Measurements from ENCODE around the gene RNLS.
"Not testable (repeated sequence)": the region's sequence is repeated elsewhere in the genome, so short reads cannot be mapped to it uniquely, and the experiment has no call there.

Gene RNLS

GRCh38 chr10:88293651-88294230 lies 289.4 kb downstream of the RNLS start:
- DNase-seq (ENCODE audit: low spot score), result no peak

- no peak for DNase-seq (ENCODE audit: low spot score)
Observed at GRCh38 chr10:88293073-88293472, 290.0 kb downstream of the RNLS start.

GRCh38 chr10:88292185-88292514 lies 291.0 kb downstream of the RNLS start:
- DNase-seq (ENCODE audit: low spot score), result no peak

GRCh38 chr10:88291289-88292184 lies 291.6 kb downstream of the RNLS start:
- DNase-seq (ENCODE audit: low spot score), result no peak

GRCh38 chr10:88289342-88289741 lies 293.8 kb downstream of the RNLS start:
- no peak for DNase-seq (ENCODE audit: low spot score)

GRCh38 chr10:88288320-88289059 lies 294.6 kb downstream of the RNLS start:
- no peak for DNase-seq (ENCODE audit: low spot score)

GRCh38 chr10:88286030-88286429 lies 297.1 kb downstream of the RNLS start:
- DNase-seq (ENCODE audit: low spot score), result no peak

GRCh38 chr10:88281592-88282347 lies 301.3 kb downstream of the RNLS start:
- no peak for DNase-seq (ENCODE audit: low spot score)

- no peak for DNase-seq (ENCODE audit: low spot score)
Observed at GRCh38 chr10:88280518-88280917, 302.6 kb downstream of the RNLS start.

- DNase-seq (ENCODE audit: low spot score), result no peak
Observed at GRCh38 chr10:88278912-88279311, 304.2 kb downstream of the RNLS start.

GRCh38 chr10:88276945-88277344 lies 306.2 kb downstream of the RNLS start:
- DNase-seq (ENCODE audit: low spot score), result not testable (repeated sequence)

- no peak for DNase-seq (ENCODE audit: low spot score)
Observed at GRCh38 chr10:88274286-88274685, 308.8 kb downstream of the RNLS start.

GRCh38 chr10:88273567-88273966 lies 309.6 kb downstream of the RNLS start:
- no peak for DNase-seq (ENCODE audit: low spot score)

- DNase-seq (ENCODE audit: low spot score), result peak; percentile 9
Observed at GRCh38 chr10:88271761-88272543, 311.2 kb downstream of the RNLS start.

- DNase-seq (ENCODE audit: low spot score), result peak; percentile 61
Observed at GRCh38 chr10:88270871-88271713, 312.0 kb downstream of the RNLS start.

GRCh38 chr10:88270061-88270808 lies 312.9 kb downstream of the RNLS start:
- DNase-seq (ENCODE audit: low spot score), result no peak

- no peak for DNase-seq (ENCODE audit: low spot score)
Observed at GRCh38 chr10:88262591-88263234, 320.4 kb downstream of the RNLS start.

- no peak for DNase-seq (ENCODE audit: low spot score)
Observed at GRCh38 chr10:88261152-88261551, 322.0 kb downstream of the RNLS start.

All from CD4-positive, alpha-beta T cell treated with Interleukin-6 at 100 ng/mL for 8 hours (primary cell).